Chondrocyte (in vitro differentiated cells): ENCODE results near the gene QPCT. TPM values are rescaled to one million over a fixed set of nuclear protein-coding genes. Genes with fewer than 3 reads are reported as not detected.
A peak's percentile ranks its signal among the peaks of the same experiment; 100 is the strongest.
"Not testable (repeated sequence)": the region's sequence is repeated elsewhere in the genome, so short reads cannot be mapped to it uniquely, and the experiment has no call there.

Source experiments
- DNase-seq: peaks from one replicate; pipeline ENCODE4 v3.0.0; 2021; ENCODE audit warnings: mixed read lengths, low spot score
- H3K27ac Mint-ChIP-seq: one replicate; pipeline ENCODE4 v1.8.0; 2021; ENCODE audit warnings: mild to moderate bottlenecking, moderate library complexity, mixed read lengths; ENCODE audit not compliant: unreplicated experiment
- H3K27me3 Mint-ChIP-seq: 2 replicates; pipeline ENCODE4 v1.8.0; 2021; ENCODE audit warnings: low read depth, mixed read lengths
- H3K36me3 Mint-ChIP-seq: 2 replicates; pipeline ENCODE4 v1.8.0; 2021; ENCODE audit warnings: low read depth, mixed read lengths
- H3K4me1 Mint-ChIP-seq: 2 replicates; pipeline ENCODE4 v1.8.0; 2021; ENCODE audit warnings: low read depth, mild to moderate bottlenecking, mixed read lengths
- H3K4me3 Mint-ChIP-seq: one replicate; pipeline ENCODE4 v1.8.0; 2021; ENCODE audit warnings: mild to moderate bottlenecking, moderate library complexity, mixed read lengths; ENCODE audit not compliant: unreplicated experiment
- H3K9me3 Mint-ChIP-seq: 2 replicates; pipeline ENCODE4 v1.8.0; 2021; ENCODE audit warnings: low read depth, mixed read lengths
- total RNA-seq: library from RNA; stranded (reverse); gene quantifications from 3 replicates; pipeline ENCODE4 v1.2.1, GENCODE V29; 2021
- TF ChIP-seq, protein P1 (sequence below): fragments of 200-600 bp; sonication (generic); IDR thresholded peaks from 2 replicates; pipeline ENCODE4 v1.5.0; 2021; ENCODE audit warnings: antibody characterized with exemption, mild to moderate bottlenecking, moderate library complexity

QPCT gene
- total RNA-seq, 1 donor from 2014 or later, result 0.67 TPM

- peaks cover 1% of the 10 kb centered on the region for H3K36me3 Mint-ChIP-seq
- no peak overlapping the region for H3K27ac Mint-ChIP-seq
- TF ChIP-seq, protein P1, sequence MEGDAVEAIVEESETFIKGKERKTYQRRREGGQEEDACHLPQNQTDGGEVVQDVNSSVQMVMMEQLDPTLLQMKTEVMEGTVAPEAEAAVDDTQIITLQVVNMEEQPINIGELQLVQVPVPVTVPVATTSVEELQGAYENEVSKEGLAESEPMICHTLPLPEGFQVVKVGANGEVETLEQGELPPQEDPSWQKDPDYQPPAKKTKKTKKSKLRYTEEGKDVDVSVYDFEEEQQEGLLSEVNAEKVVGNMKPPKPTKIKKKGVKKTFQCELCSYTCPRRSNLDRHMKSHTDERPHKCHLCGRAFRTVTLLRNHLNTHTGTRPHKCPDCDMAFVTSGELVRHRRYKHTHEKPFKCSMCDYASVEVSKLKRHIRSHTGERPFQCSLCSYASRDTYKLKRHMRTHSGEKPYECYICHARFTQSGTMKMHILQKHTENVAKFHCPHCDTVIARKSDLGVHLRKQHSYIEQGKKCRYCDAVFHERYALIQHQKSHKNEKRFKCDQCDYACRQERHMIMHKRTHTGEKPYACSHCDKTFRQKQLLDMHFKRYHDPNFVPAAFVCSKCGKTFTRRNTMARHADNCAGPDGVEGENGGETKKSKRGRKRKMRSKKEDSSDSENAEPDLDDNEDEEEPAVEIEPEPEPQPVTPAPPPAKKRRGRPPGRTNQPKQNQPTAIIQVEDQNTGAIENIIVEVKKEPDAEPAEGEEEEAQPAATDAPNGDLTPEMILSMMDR, result no peak
- no peaks in the 10 kb centered on the region for H3K27me3 Mint-ChIP-seq
- DNase-seq, result no peak
- H3K9me3 Mint-ChIP-seq, result no peaks in the 10 kb centered on the region
- H3K4me1 Mint-ChIP-seq, result no peaks in the 10 kb centered on the region
- no peak overlapping the region for H3K4me3 Mint-ChIP-seq
Observed at GRCh38 chr2:37402636-37403035, 58.2 kb downstream of the QPCT start.

DNA sequence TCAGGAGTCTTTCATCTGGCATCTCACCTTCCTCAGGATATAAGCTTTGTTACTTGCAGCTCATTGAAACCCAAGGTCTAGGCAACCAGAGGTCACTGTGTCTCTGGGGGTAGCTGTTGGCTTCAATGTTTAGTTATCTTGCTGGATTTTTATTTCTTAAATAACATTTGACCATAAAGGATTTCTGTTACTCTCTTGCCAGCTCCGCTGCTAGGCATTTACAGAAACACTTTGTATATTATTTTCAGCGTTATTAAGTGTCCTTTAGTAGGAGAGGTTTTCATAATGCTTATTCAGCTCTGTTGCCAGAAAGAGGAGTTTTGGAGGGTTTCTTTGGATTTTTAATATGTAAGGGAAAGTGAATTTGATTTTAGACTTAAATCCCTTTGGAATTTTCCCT is 61.4 kb downstream of the QPCT start:
- TF ChIP-seq, protein P1, result no peak
- Mint-ChIP-seq H3K4me3 (no peak overlapping the region), H3K9me3 (no peaks in the 10 kb centered on the region), H3K4me1 (no peaks in the 10 kb centered on the region), H3K36me3 (peaks cover 1% of the 10 kb centered on the region), H3K27me3 (no peaks in the 10 kb centered on the region), H3K27ac (no peak overlapping the region)
- DNase-seq, result no peak

- DNase-seq, result no peak
- H3K4me1 Mint-ChIP-seq, result peaks cover 25% of the 10 kb centered on the region
- TF ChIP-seq, protein P1, result no peak
- no peak overlapping the region for H3K27ac Mint-ChIP-seq
- H3K27me3 Mint-ChIP-seq, result no peaks in the 10 kb centered on the region
- H3K4me3 Mint-ChIP-seq, result no peak overlapping the region
- H3K9me3 Mint-ChIP-seq, result no peaks in the 10 kb centered on the region
- no peaks in the 10 kb centered on the region for H3K36me3 Mint-ChIP-seq
Observed at GRCh38 chr2:37412231-37412630, 67.8 kb downstream of the QPCT start.

DNA sequence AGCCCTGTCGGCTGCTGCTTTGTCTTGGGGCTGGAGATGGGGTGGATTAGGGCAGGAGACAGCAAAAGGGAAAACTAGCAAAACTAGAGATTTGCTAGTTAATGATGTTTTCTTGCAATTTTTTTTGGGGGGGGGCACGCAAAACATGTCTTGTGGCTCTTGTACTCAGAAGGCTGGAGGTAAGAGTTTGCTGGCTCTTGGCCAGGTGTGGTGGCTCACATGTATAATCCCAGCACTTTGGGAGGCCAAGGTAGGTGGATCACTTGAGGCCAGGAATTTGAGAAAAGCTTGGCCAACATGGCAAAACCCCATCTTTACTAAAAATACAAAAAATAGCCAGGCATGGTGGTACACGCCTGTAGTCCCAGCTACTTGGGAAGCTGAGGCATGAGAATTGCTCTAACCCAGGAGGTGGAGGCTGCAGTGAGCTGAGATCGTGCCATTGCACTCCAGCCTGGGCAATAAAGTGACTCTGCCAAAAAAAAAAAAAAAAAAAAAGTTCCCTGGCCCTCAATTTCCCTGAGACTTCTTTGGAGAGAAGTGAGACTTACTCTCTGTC is 69.6 kb downstream of the QPCT start:
- H3K4me3 Mint-ChIP-seq, H3K36me3 Mint-ChIP-seq, H3K27ac Mint-ChIP-seq, H3K9me3 Mint-ChIP-seq, H3K27me3 Mint-ChIP-seq, DNase-seq: not testable (repeated sequence)
- H3K4me1 Mint-ChIP-seq, result peaks cover 34% of the 10 kb centered on the region

GRCh38 chr2:37414470-37414949 is 70.1 kb downstream of the QPCT start:
- Mint-ChIP-seq H3K4me3 (no peak overlapping the region), H3K27ac (no peak overlapping the region), H3K36me3 (no peaks in the 10 kb centered on the region), H3K4me1 (peaks cover 34% of the 10 kb centered on the region), H3K27me3 (no peaks in the 10 kb centered on the region), H3K9me3 (no peaks in the 10 kb centered on the region)
- TF ChIP-seq, protein P1, result peak; percentile 95
- no peak for DNase-seq
